AG20443 (cell line): ENCODE results near the gene NFE2L3.
A peak's percentile ranks its signal among the peaks of the same experiment; 100 is the strongest.
"Not testable (repeated sequence)": the region's sequence is repeated elsewhere in the genome, so short reads cannot be mapped to it uniquely, and the experiment has no call there.

ENCODE experiments used
- DNase-seq: peaks from one replicate; pipeline ENCODE4 v3.0.0; 2012; ENCODE audit warnings: low spot score, mixed read lengths

Gene NFE2L3

DNA sequence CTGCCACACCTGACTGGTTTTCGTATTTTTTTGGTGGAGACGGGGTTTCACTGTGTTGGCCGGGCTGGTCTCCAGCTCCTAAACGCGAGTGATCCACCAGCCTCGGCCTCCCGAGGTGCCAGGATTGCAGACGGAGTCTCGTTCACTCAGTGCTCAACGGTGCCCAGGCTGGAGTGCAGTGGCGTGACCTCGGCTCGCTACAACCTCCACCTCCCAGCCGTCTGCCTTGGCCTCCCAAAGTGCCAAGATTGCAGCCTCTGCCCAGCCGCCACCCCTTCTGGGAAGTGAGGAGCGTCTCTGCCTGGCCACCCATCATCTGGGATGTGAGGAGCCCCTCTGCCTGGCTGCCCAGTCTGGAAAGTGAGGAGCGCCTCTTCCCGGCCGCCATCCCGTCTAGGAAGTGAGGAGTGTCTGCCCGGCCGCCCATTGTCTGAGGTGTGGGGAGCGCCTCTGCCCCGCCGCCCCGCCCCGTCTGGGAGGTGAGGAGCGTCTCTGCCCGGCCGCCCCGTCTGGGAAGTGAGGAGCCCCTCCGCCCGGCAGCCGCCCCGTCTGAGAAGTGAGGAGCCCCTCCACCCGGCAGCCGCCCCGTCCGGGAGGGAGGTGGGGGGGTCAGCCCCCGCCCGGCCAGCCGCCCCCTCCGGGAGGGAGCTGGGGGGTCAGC lies 4.2 kb upstream of the NFE2L3 start:
- DNase-seq = not testable (repeated sequence)

DNA sequence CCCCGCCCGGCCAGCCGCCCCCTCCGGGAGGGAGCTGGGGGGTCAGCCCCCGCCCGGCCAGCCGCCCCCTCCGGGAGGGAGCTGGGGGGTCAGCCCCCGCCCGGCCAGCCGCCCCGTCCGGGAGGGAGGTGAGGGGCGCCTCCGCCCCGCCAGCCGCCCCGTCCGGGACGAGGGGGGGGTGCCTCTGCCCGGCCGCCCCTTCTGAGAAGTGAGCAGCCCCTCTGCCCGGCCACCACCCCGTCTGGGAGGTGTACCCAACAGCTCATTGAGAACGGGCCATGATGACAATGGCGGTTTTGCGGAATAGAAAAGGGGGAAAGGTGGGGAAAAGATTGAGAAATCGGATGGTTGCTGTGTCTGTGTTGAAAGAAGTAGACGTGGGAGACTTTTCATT lies 3.7 kb upstream of the NFE2L3 start:
- DNase-seq = not testable (repeated sequence)

DNA sequence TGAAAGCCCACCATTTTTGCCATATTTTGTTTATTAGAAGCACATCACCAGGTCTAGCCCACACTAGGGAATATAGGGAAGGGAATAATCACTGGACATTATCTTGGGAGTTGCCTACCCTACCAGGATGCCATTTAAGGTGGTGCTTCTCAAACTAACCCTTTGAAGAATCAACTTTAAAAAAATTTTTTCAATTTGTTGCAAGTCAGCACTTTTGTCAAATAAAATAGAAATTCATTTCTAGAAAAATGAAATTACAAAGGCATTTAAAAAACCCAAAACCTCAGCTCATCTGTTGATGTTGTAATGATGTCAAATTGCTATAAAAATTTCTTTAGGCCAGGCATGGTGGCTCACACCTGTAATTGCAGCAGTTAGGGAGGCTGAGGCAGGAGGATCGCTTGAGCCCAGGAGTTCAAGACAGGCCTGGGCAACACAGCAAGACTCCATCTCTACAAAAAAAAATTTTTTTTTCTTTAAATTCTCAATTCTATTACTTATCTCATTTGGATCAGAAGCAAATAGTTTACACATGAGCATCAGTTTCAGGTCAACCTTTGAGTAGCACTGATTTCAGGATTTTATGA lies 2.5 kb upstream of the NFE2L3 start:
- no peak for DNase-seq

DNA sequence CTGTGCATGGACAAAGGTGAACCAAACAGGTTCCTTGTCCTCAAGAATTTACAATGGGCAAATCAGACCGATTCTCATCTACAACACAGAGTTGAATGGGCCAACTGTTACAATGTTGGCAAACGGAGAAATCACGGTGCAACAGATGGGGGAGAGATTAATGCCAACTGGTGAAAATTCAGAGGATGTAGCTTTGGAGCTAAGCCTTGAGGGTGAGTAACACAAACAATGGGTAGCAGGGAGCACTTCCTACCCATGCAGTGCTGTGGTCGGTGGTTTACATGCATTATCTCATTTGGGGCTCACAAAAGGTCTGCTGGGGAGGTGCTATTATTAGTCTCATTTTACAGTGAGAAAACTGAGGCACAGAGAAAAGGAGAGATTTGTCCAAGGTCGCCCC lies 902 bp upstream of the NFE2L3 start:
- DNase-seq = no peak

DNA sequence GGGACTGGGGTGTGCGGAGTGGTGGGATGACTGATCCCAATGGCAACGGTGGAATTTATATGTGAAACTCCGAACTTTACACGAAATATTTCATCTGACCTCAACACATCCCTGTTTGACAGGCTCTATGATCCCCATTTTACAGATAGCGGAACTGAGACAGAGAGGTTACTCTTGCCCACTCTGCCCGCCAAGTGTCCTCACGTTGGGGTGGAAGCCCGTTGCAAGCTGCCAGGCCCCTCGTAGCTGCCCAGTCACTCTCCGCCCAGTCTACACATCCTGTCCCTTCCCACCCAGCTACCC lies 397 bp upstream of the NFE2L3 start:
- DNase-seq = no peak

DNA sequence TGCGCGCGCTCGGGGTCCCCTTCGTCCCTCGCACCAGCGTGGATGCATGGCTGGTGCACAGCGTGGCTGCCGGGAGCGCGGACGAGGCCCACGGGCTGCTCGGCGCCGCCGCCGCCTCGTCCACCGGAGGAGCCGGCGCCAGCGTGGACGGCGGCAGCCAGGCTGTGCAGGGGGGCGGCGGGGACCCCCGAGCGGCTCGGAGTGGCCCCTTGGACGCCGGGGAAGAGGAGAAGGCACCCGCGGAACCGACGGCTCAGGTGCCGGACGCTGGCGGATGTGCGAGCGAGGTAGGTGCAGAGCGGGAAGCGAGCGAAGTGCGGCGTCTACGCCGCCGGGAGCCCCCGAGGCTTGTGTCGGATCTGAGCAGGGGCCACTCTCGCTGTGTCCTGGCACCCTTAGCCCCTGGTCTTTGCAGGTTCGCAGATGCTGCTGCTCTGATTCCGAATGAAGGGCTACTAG lies 813 bp downstream of the NFE2L3 start:
- not testable (repeated sequence) for DNase-seq

DNA sequence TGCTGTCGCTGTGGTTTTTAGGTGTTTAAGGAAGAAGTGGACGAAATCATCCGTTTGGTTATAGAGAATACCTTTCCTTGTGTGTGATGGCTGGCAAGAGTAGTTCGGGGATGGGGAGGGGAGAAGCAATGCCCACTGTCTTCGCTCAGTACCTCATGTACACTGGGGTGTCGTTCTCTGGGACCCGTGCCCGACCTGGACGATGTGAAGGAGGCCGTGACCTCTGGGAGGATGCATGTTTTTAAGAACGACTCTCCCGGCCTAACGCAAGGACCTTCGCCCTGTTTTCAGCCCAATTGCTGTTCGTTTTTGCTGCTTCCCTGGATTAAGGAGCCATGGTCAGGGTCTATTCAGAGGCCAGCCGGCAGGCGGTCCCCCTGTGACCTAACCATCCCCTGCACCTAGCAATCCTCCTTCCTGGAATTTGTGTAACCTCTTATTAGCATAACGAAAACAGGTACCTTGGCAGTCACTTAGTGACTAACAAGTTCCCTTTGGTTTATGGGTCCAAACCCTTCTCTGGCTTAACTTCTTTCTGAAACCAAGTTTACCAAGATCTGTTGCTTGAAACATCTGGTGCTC lies 1.3 kb downstream of the NFE2L3 start:
- DNase-seq = no peak

DNA sequence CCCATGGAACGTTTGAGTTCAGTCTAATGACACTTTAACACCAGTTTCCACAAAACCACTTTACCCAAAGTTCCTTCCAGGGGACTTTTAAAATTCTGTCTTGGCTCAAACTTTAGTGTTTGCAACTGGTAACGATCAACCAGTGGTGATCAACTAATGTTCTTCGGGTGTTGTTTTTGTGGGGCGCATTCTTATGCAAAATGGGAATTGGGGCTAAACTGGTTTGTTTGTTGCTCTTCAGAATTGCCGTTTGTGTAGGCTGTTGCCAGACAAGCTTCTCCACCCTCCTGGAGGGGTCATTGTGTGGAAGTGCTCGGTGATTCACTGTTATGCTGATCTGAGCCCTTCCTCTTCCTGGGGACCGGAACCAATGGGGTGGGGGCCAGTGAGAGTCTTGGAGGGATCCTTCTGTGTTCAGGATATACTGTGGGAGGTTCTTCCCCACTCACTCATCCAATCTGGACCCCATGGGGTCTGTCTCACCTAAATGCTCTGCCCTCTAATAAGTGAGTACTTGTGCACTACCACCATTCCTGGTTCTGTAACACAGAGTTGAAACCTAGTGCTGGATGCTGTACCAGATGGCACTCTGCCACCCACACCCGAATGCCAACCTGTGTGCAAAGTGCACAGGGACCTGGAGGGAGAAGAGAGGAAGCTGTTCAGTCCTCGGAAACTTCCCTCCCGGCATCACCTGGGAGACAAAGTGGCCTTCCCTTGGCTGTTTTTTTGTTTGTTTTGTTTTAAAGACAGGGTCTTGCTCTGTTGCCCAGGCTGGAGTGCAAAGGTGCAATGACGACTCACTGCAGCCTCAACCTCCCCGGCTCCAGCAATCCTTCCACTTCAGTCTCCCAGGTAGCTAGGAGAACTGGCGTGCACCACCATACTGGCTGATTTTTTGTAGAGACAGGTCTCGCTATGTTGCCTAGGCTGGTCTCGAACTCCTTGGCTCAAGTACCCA lies 2.1 kb downstream of the NFE2L3 start:
- DNase-seq = no peak

DNA sequence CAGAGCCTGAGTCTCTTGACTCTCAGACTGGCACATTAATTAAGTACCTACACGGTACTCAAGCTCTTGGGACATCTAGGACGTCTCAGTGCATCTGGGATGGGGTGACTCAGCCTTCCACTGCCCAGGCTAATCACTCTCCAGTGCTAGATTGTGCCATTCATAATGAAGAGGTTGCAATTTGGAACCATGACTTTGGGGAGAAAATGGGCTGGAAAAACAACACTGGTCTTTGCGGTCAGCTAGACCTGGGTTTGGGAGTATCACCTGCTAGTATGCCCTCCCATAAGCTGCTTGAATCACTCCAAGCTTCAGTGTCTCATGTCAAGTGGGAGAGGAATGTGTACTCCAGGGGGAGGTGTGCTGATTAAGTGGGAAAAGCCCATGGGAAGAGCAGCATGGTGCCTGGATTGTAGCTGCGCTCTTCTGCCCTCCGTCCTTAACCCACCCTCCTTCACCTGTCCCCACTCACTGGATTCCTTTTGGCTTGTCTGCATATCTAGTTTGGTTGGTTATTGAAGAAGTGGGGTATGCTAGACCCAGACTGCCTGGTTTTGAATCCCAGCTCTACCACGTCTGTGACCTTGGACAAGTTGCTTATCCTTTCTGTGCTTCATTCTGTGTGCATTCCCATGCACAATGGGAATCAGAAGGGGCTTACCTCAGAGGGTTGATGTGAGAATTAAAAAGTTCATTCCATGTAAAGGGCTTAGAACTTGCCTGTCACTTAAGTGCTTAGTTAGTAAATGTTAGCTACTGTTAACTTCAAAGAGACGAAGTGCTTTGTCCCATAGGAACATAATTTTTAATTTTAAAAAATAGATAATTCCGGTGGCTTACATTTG lies 3.8 kb downstream of the NFE2L3 start:
- peak; percentile 28 for DNase-seq

DNA sequence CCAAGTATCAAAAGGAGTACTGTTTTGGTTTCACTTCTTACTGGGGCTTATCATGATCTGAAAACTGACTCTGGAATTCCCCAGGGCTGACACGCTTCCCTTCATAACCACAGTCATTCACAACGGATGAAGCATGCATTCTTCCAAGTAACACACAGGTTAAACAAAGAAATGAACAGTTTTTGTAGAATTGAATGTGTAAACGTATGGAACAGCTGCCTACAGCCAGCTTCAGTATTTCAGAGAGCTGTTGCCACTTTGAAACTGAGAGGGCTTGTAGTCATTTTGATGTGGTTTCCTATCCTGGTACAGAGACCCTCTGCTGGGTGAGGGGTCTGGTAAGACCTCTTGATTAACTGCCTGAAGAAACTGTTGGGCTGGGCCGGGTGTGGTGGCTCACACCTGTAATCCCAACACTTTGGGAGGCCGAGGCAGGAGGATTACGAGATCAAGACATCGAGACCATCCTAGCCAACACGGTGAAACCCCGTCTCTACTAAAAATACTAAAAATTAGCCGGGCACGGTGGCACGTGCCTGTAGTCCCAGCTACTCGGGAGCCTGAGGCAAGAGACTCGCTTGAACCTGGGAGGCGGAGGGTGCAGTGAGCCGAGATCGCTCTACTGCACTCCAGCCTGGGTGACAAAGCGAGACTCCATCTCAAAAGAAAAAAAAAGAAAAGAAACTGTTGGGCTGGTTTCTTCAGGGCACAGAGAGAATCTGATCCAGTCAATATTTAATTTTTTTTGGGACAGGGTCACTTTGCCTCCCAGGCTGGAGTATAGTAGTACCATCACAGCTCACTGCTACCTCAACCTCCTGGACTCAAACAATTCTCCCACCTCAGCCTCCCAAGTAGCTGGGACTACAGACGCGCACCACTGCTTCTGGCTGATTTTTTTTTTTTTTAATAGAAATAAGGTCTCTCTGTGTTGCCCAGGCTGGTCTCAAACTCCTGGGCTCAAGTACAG lies 4.7 kb downstream of the NFE2L3 start:
- peak; percentile 66 for DNase-seq

DNA sequence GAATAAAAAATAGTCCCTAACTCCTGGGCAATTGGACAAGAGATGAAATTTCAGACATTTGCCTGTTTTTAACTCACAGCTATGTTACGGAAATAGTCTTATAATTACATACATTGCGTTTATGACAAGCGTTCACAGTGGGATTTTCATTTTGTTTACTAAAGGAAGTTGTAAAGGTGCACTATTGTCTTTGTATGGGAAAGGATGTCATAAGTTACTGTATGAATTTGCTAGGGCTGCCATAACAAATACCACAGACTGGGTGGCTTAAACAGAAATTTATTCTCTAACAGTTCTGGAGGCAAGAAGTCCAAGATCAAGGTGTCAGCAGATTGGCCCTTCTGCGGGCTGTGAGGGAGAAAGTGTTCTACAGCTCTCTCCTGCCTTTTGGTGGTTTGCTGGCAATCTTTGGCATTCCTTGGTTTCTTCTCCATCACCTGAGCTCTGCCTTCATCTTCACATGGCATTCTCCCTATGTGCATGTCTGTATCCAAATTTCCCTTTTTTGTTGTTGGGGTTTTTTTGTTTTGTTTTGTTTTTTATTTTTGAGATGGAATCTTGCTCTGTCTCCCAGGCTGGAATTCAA lies 5.6 kb downstream of the NFE2L3 start:
- no peak for DNase-seq

DNA sequence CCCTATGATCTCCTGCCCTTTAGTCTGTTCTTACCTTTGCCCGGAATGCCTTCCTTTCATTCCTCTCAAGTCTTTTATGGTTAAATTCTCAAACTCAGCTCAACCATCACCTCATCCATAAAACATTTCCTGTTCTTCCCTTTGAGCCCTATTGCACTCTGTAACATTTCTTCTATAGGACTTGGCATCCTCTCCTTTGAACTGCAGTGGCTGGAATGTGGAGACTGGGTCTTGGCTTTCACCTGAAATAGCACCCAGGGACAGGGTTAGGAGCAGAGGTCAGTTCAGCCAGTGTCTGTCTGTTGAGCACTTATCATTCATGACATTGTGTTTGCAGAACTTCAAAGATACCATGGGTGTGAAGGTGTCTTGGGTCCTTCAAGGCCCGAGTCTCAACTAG lies 7.2 kb downstream of the NFE2L3 start:
- DNase-seq = no peak

DNA sequence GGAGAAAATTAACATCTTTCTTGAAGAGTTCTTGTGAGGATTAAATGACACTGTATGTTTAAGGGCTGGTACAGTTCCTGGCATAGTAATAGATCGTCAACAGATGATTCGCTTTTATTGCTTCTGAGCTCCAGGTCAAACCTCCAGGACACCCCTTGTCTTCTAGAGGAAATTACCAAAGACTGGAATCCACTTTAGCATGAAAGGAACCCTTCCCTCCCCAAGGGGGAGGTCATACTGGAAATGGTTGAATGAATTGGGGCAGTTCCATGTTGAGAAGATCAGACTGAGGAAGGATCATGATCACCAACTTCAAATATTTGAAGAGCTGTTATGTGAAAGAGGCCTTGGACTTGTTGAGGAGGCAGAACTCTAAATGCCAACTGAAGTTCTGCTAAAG lies 8.9 kb downstream of the NFE2L3 start:
- no peak for DNase-seq

DNA sequence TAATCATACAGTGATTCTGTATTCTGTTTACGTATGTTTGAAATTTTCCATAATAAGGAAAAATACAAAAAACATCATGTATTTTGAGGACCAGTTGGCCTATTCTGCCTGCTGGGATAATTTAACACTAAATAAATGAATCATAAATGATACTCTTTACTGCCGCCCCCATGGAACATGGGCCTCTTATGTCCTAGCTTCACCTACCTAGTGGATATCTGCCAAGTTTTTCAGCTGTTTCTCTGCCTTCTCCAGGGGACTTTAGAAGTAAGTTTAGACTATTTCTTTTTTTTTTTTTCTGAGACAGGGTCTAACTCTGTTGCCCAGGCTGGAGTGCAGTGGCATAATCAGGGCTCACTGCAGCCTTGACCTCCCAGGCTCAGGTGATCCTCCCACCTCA lies 10.4 kb downstream of the NFE2L3 start:
- DNase-seq = no peak

DNA sequence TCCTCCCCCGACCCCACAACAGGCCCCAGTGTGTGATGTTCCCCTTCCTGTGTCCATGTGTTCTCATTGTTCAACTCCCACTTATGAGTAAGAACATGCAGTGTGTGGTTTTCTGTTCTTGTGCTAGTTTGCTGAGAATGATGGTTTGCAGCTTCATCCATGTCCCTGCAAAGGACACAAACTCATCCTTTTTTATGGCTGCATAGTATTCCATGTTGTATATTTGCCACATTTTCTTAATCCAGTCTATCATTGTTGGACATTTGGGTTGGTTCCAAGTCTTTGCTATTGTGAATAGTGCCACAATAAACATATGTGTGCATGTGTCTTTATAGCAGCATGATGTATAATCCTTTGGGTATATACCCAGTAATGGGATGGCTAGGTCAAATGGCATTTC lies 11.8 kb downstream of the NFE2L3 start:
- not testable (repeated sequence) for DNase-seq

DNA sequence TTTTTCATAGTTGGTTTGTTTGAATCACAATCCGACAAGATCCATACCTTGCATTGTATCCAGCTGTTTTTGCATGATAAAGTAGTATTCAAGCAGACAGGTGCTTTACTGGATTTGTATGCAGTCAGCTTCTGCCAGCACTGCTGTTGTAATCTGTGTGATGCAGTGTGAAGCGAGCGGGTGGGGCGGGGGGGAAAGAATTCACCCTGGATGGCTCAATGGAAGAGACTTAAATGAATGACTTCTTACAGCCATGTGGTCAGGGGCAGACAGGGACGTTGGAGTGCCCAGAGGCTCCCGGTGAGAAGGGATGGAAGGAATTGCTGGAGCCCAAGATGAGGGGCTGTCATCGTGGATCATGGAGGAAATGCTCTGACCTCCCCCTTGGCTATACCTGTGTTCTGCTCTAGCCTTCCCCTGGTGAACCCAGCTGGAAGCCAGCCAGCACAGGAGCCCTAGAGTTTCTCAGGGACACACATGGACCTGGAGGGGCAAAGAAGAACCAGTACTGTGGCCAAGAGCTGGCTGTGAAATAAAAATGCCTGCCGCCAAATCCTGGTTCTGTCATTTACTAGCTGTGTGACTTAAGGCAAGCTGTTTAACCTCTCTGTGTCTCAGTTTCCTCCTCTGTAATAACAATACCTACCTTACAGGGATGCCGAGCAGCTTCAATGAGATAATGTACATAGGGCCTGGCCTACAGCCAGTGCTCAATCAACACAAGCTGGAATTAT lies 14.1 kb downstream of the NFE2L3 start:
- DNase-seq = no peak

DNA sequence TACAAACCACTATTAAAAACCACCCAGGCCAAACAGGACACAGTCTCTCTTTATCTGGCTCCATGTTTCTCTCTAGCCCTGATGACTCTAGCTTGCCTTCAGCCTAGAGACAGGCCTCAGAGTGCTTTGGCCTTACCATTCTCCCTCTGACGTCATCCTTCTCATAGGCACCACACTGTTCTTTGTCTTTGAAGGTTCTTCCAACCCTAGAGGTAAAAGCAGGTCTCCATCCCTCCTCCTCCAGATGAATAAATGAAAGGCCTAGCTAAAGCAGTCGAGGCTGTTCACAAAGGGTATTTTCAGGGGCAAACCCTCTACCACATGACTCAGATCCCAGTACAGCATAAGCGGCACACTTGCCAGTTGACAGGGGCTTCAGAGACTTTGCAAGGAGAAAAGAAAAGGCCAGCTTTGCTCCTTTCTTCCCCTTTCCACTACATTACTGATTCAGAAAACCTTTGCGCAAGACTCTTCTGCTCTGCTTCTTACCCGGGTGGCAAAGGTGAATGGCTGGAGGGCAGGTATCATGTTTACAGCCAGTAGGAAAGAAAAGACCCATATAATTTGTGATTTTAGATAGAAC lies 14.8 kb downstream of the NFE2L3 start:
- DNase-seq = no peak

DNA sequence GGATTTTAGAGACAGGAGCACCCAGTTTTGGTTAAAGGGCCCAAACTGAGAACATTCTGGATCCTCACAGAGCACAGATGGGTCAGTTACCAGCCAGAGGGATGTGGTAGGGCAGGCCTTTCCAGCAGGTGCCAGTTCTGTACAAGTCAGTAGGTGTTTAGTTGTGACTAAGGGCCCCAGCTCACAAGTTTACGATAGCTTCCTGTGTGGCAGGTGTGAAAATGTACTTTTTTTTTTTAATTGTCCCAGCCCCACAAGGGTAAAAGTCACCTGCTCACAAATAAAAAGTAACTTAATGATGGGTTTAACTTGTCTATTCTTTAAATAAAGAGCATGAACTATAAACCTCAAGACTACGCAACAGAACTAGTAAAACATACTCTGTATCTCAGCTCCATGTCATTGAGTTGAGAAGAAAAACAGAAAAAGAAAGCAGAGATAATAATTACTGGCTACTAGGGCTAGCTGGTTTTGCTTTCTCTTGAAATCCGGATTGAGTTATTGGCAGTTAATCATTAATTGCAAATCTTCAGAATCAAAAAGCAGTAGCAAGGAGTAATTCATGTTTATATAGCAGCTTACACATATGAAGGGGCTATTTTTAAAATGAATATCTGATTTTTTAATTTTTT lies 15.4 kb downstream of the NFE2L3 start:
- DNase-seq = no peak
